NB4 (cell line): Measurements from ENCODE around the gene TMEM80.

Experiments
- DNase-seq: peaks from one replicate; pipeline ENCODE4 v3.0.0; 2010; ENCODE audit warnings: low read depth
- H3K4me3 ChIP-seq: one replicate; pipeline ENCODE4 v1.5.1; 2011; ENCODE audit warnings: mild to moderate bottlenecking, low read depth, low read length, moderate library complexity
- MYC ChIP-seq: IDR thresholded peaks from 2 replicates; pipeline ENCODE4 v1.6.1; 2011; ENCODE audit warnings: low read depth, low read length
- POLR2A ChIP-seq: IDR thresholded peaks from 2 replicates; pipeline ENCODE4 v1.6.1; 2011; ENCODE audit warnings: mild to moderate bottlenecking; ENCODE audit not compliant: insufficient read length; ENCODE audit errors: extremely low read depth
- TF ChIP-seq, protein P1 (sequence below): IDR thresholded peaks from 2 replicates; pipeline ENCODE4 v1.6.1; 2011; ENCODE audit warnings: low read depth, low read length
- TF ChIP-seq, protein P2 (sequence below): IDR thresholded peaks from one replicate; pipeline ENCODE4 v1.5.1; 2012; ENCODE audit warnings: low read depth, low read length

TMEM80 gene

DNA sequence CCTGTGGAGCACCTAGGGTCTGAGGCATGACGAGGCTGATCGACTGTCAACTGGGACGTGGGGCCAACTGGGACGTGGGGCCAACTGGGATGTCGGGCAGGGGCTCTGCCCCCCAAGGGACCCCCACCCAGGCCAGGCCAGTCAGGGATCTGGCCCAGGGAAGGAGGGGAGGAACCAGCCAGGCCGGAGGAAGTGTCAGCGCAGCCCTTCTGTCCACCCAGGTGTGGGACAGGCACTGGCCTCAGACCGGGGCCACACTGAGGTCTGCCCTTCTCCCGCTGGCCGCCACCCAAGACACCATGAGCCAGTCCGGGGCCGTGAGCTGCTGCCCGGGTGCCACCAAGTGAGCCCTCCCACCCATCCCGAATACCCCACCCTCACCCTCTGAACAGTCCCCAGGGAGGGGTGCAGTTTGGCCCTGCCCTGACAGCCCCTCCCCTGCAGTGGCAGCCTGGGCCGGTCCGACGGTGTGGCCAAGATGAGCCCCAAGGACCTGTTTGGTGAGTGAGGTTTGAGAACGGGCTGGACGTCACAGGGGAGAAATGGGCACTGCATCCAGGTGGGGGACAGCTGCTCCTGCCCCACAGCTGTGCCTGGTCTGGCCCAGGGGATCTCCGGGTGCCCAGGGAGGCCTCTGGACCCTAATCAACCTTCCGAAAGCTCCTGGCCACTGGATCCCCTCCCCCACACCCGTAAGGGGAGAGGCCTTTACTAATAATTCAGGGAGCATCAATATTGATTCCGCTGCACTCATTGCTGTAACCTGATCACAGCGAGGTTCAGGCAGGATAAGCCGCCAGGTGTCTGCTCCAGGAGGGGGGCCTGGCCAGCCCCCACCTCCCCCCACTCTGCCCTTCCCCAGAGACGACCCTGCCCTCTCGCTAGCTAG is 13.7 kb downstream of the TMEM80 start:
- no peak for TF ChIP-seq MYC
- no peak for TF ChIP-seq POLR2A
- TF ChIP-seq, protein P1, sequence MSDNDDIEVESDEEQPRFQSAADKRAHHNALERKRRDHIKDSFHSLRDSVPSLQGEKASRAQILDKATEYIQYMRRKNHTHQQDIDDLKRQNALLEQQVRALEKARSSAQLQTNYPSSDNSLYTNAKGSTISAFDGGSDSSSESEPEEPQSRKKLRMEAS, result no peak
- TF ChIP-seq, protein P2, sequence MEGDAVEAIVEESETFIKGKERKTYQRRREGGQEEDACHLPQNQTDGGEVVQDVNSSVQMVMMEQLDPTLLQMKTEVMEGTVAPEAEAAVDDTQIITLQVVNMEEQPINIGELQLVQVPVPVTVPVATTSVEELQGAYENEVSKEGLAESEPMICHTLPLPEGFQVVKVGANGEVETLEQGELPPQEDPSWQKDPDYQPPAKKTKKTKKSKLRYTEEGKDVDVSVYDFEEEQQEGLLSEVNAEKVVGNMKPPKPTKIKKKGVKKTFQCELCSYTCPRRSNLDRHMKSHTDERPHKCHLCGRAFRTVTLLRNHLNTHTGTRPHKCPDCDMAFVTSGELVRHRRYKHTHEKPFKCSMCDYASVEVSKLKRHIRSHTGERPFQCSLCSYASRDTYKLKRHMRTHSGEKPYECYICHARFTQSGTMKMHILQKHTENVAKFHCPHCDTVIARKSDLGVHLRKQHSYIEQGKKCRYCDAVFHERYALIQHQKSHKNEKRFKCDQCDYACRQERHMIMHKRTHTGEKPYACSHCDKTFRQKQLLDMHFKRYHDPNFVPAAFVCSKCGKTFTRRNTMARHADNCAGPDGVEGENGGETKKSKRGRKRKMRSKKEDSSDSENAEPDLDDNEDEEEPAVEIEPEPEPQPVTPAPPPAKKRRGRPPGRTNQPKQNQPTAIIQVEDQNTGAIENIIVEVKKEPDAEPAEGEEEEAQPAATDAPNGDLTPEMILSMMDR, result no peak
- no peak for DNase-seq
- H3K4me3 ChIP-seq, result no peak overlapping the region

DNA sequence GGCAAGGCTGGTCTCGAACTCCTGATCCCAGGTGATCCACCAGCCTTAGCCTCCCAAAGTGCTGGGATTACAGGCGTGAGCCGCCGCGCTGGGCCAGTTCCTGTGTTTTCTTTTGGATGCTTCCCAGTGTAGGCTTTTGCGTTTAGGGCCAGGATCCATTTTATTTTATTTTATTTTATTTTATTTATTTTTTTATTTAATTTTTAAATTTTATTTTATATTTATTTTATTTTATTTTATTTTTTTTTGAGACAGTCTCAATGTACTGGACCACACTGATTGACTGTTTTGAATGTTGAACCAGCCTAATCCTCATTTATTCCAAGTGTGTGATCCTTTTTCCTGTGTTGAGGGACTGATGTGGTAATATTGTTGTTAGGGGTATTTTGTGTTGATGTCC is 18.8 kb downstream of the TMEM80 start:
- H3K4me3 ChIP-seq, result no peak overlapping the region
- TF ChIP-seq, protein P1, result no peak
- TF ChIP-seq POLR2A (no peak), MYC (no peak)
- TF ChIP-seq, protein P2, result no peak
- no peak for DNase-seq

DNA sequence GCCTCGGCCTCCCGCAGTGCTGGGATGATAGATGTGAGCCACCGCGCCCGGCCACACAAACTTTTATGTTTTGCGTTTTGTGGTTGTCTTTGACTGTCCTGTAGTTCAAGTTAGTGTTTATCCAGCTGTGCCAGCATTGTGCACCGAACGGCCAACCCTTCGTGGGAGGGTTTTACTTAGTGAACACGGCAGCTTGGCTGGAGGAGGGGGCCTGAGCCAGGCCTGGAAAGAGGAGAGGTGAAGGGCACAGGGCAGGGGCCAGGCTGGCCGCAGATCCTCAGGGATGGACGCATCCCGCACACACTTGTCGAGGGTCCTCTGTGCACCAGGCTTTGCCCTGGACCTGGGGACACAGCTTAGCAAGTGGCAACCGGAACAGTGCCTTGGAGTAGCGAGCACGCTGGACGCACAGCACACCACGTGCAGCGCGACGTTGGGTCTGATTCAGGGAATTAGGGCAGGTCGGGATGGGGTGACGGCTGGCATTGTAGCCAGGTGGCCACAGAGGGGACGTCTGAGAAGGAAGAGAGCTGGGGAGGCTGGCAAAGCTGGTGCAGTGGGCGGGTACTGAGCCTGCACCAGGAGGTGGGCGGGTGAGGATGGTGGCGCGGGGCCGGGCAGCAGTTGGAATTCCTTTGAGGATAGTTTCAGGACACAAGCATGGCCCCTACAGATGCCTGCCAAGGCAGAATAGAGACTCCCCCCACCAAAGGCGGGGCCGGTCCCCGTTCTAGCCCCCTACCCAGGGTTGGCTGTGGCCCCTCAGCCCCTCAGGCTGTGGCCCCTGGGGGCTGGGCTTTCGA is 23.8 kb downstream of the TMEM80 start:
- TF ChIP-seq, protein P2, result no peak
- TF ChIP-seq, protein P1, result no peak
- no peak for TF ChIP-seq MYC
- no peak for TF ChIP-seq POLR2A
- no peak overlapping the region for H3K4me3 ChIP-seq
- no peak for DNase-seq

DNA sequence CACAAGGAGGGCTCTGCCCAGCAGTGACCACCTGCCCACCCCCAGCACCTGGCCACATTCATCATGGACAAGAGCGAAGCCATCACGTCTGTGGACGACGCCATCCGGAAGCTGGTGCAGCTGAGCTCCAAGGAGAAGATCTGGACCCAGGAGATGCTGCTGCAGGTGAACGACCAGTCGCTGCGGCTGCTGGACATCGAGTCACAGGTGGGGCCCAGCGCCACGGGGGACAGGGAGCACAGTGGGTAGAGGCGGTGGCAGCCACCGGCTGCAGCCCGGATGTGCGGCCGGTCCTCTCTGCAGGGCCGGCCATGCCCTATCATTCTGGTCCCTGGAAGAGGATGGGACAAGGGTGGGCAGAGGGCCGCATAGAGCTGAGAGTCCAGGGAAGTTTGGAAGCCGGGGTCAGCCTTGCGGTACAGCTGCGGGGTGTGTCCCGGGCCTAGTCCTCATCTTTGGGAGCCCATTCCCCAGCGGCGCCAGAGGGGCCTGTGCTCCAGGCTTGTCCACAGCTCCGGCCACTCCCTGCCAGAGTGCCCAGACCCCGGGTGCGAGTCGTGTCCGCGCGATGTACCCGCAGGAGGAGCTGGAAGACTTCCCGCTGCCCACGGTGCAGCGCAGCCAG is 24.5 kb downstream of the TMEM80 start:
- no peak overlapping the region for H3K4me3 ChIP-seq
- DNase-seq, result no peak
- TF ChIP-seq POLR2A, result no peak
- TF ChIP-seq, protein P2, result no peak
- no peak for TF ChIP-seq MYC
- TF ChIP-seq, protein P1, result no peak

DNA sequence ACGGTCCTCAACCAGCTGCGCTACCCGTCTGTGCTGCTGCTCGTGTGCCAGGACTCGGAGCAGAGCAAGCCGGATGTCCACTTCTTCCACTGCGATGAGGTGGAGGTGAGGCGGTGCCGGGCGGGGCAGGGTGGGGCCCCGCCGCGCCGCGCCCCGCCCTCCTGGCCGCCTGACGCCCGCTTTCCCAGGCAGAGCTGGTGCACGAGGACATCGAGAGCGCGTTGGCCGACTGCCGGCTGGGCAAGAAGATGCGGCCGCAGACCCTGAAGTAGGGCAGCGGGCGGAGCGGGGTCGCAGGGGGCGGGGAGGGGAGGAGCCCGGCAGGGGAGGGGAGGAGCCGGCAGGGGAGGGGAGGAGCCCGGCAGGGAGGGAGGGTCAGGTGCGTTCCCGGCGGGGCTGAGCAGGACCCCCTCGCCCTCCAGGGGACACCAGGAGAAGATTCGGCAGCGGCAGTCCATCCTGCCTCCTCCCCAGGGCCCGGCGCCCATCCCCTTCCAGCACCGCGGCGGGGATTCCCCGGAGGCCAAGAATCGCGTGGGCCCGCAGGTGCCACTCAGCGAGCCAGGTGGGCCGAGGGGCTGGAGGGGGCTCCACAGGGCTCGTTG is 25.1 kb downstream of the TMEM80 start:
- H3K4me3 ChIP-seq, result no peak overlapping the region
- TF ChIP-seq POLR2A (no peak), MYC (no peak)
- TF ChIP-seq, protein P1, result no peak
- TF ChIP-seq, protein P2, result no peak
- DNase-seq, result no peak
